Ascending aorta (tissue), 2 donors: Measurements from ENCODE around the gene XPNPEP1. TPM values are rescaled to one million over a fixed set of nuclear protein-coding genes. Genes with fewer than 3 reads are reported as not detected.

Source experiments
- DNase-seq, 2 donors: peaks; one replicate each; pipeline ENCODE4 v3.0.0-alpha.2; 2019; ENCODE audit warnings: low spot score in 2 of 2
- H3K27ac ChIP-seq, 2 donors: fragments of 200-600 bp; sonication (generic); one replicate each; pipeline ENCODE4 v1.5.1; 2016 to 2017; ENCODE audit warnings: mild to moderate bottlenecking in 1 of 2
- H3K27me3 ChIP-seq: fragments of 200-600 bp; sonication (generic); one replicate; pipeline ENCODE4 v1.5.1; 2017
- H3K36me3 ChIP-seq, 2 donors: fragments of 200-600 bp; sonication (generic); one replicate each; pipeline ENCODE4 v1.5.1; 2016
- H3K4me1 ChIP-seq, 2 donors: fragments of 200-600 bp; sonication (generic); one replicate each; pipeline ENCODE4 v1.5.1; 2016 to 2017; ENCODE audit warnings: mild to moderate bottlenecking in 1 of 2
- H3K4me3 ChIP-seq, 2 donors: fragments of 200-600 bp; sonication (generic); one replicate each; pipeline ENCODE4 v1.5.1; 2016 to 2017; ENCODE audit warnings: mild to moderate bottlenecking in 1 of 2
- H3K9me3 ChIP-seq, 2 donors: fragments of 200-600 bp; sonication (generic); one replicate each; pipeline ENCODE4 v1.5.1; 2016
- intact Hi-C: fragments of 100-400 bp; cut with DNase I; formaldehyde crosslinking; loops from one replicate; pipeline ENCODE4 v1.15.1; 2023
- total RNA-seq: library from RNA; depleted of rRNA; stranded (reverse); fragments of >200 nt; gene quantifications from one replicate; pipeline ENCODE4 v1.1.0, GENCODE V29; 2016
- TF ChIP-seq, protein P1 (sequence below), 3 experiments: fragments of 200-600 bp in 2 of 3; fragments of 450-650 bp in 1 of 3; sonication (generic) in 2 of 3; IDR thresholded peaks; one replicate each; pipeline ENCODE4 v1.5.1; 2016 to 2019; ENCODE audit warnings: antibody characterized with exemption in 3 of 3, mild to moderate bottlenecking in 1 of 3, moderate library complexity in 1 of 3

XPNPEP1 gene
- total RNA-seq, 1 donor from 2014 or later: 212 TPM

- H3K27ac ChIP-seq: peak overlapping the region; percentile 47 to 63
- intact Hi-C loops: loop anchor here (2.0 kb wide), 1 partner anchor 13 kb away; no protein-coding TSS in a partner anchor
- peaks cover 4 to 7% of the 10 kb centered on the region in 2 donors for H3K36me3 ChIP-seq
- DNase-seq: no peak
- no peak overlapping the region for H3K4me3 ChIP-seq
- H3K27me3 ChIP-seq: no peaks in the 10 kb centered on the region
- H3K4me1 ChIP-seq: peaks cover 4 to 26% of the 10 kb centered on the region in 2 donors
- no peaks in the 10 kb centered on the region for H3K9me3 ChIP-seq
- TF ChIP-seq, protein P1, sequence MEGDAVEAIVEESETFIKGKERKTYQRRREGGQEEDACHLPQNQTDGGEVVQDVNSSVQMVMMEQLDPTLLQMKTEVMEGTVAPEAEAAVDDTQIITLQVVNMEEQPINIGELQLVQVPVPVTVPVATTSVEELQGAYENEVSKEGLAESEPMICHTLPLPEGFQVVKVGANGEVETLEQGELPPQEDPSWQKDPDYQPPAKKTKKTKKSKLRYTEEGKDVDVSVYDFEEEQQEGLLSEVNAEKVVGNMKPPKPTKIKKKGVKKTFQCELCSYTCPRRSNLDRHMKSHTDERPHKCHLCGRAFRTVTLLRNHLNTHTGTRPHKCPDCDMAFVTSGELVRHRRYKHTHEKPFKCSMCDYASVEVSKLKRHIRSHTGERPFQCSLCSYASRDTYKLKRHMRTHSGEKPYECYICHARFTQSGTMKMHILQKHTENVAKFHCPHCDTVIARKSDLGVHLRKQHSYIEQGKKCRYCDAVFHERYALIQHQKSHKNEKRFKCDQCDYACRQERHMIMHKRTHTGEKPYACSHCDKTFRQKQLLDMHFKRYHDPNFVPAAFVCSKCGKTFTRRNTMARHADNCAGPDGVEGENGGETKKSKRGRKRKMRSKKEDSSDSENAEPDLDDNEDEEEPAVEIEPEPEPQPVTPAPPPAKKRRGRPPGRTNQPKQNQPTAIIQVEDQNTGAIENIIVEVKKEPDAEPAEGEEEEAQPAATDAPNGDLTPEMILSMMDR (IDR thresholded peaks at IDR 0.05): no peak
Observed at GRCh38 chr10:109911903-109912302, 11.4 kb downstream of the XPNPEP1 start.

DNA sequence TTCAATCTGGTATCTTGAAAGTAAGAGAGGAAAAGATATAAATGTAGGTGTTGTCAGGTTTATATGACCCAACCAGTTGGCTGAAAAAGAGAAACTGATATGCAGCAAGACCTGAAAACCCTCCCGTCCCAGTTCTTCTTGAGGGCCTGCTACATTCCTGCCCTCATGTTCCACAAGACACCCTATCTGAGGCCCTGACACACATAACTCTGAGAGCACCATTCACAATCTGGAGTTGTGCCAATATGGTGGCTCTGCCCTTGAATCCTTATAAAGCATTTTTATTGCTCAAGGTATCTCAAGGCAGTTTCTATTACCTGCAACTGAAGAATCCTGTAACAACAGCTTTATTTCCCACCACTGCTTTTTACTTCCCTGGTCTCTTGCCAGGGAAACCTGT lies 17.0 kb downstream of the XPNPEP1 start:
- no peak overlapping the region for H3K27ac ChIP-seq
- no peak overlapping the region for H3K4me3 ChIP-seq
- DNase-seq: no peak
- no peaks in the 10 kb centered on the region for H3K9me3 ChIP-seq
- peaks cover 12 to 14% of the 10 kb centered on the region in 2 donors for H3K36me3 ChIP-seq
- H3K4me1 ChIP-seq: peaks cover 5 to 8% of the 10 kb centered on the region in 2 donors
- TF ChIP-seq, protein P1 (IDR thresholded peaks at IDR 0.05): no peak
- H3K27me3 ChIP-seq: no peaks in the 10 kb centered on the region
- intact Hi-C loops: no loop called here

GRCh38 chr10:109904397-109904796 lies 18.9 kb downstream of the XPNPEP1 start:
- TF ChIP-seq, protein P1 (IDR thresholded peaks at IDR 0.05): no peak
- H3K4me1 ChIP-seq: peaks cover 13 to 18% of the 10 kb centered on the region in 2 donors
- H3K36me3 ChIP-seq: peaks cover 12 to 14% of the 10 kb centered on the region in 2 donors
- H3K4me3 ChIP-seq: no peak overlapping the region
- H3K27ac ChIP-seq: no peak overlapping the region
- no peaks in the 10 kb centered on the region for H3K9me3 ChIP-seq
- DNase-seq: no peak
- intact Hi-C loops: no loop called here
- H3K27me3 ChIP-seq: no peaks in the 10 kb centered on the region

DNA sequence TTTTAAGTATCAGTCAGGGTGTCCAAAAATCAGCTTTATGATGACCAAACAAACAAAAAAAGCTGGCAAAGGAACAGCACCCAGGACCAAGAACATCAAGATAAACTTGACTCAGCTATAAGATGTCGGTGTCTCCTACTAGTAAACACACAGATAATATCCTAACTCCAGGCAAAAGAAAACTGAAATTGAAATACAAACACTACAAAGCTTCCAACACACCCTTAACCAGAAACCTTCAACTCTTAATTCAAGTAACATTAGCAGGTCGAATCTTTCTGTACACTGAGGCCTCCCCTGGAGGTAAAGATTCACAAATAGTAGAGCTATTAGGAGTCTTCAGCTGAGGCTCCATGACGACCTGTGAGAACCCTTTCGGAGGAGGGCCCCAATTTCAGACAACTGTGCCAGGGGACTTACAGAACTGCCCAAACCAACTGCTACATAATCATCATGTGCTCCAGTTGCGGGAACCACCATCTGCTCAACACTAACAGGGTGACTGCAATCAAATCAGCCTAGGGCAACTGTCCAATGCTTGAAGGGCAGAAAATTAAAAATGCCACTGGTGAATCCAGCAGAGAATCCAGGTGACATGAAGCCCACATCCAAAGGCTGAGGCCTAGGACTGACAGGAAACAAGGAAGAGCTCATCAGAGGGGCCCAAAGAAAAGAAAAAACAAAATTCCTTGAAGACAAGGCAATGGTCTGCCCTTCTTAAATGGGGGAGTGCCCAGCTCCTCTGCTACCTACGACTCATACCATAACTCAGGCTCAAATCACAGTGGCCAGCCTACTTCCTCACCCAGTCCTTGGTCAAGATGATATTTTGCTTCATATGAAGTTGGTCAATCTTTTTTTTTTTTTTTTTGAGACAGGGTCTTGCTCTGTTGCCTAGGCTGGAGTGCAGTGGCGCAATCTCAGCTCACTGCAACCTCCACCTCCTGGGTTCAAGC lies 20.0 kb downstream of the XPNPEP1 start:
- H3K9me3 ChIP-seq: no peaks in the 10 kb centered on the region
- no peaks in the 10 kb centered on the region for H3K27me3 ChIP-seq
- intact Hi-C loops: no loop called here
- H3K4me3 ChIP-seq: no peak overlapping the region
- peak overlapping the region; percentile 11 to 65 for H3K27ac ChIP-seq
- TF ChIP-seq, protein P1 (IDR thresholded peaks at IDR 0.05): no peak
- DNase-seq: no peak
- H3K4me1 ChIP-seq: peaks cover 17 to 29% of the 10 kb centered on the region in 2 donors
- peaks cover 12 to 14% of the 10 kb centered on the region in 2 donors for H3K36me3 ChIP-seq

GRCh38 chr10:109899356-109900331 lies 23.7 kb downstream of the XPNPEP1 start:
- intact Hi-C loops: loop anchor here (2.0 to 5.0 kb wide), 3 partner anchors 13 to 313 kb away; partner anchors contain the start of gene XPNPEP1
- no peaks in the 10 kb centered on the region for H3K36me3 ChIP-seq
- TF ChIP-seq, protein P1 (IDR thresholded peaks at IDR 0.05): no peak
- H3K9me3 ChIP-seq: no peaks in the 10 kb centered on the region
- no peak overlapping the region for H3K4me3 ChIP-seq
- H3K27ac ChIP-seq: peak overlapping the region; percentile 82 to 94
- no peaks in the 10 kb centered on the region for H3K27me3 ChIP-seq
- peaks cover 17 to 60% of the 10 kb centered on the region in 2 donors for H3K4me1 ChIP-seq
- DNase-seq: no peak
